GM15510 (cell line): ENCODE measurements around the gene STPG2.

Experiments used
- POLR2A ChIP-seq: IDR thresholded peaks from 3 replicates; pipeline ENCODE4 v1.6.1; 2011; ENCODE audit warnings: borderline replicate concordance; ENCODE audit not compliant: insufficient read length; ENCODE audit errors: extremely low read depth

Gene STPG2

GRCh38 chr4:98113012-98113411, 30.3 kb downstream of the STPG2 start:
- no peak for TF ChIP-seq POLR2A

- no peak for TF ChIP-seq POLR2A
These were observed 32.3 kb downstream of the STPG2 start for GRCh38 chr4:98110929-98111328.

- no peak for TF ChIP-seq POLR2A
These were observed 33.1 kb downstream of the STPG2 start for GRCh38 chr4:98110214-98110613.

- no peak for TF ChIP-seq POLR2A
These were observed 40.6 kb downstream of the STPG2 start for GRCh38 chr4:98102660-98103059.

- no peak for TF ChIP-seq POLR2A
These were observed 41.3 kb downstream of the STPG2 start for GRCh38 chr4:98101988-98102387.

- TF ChIP-seq POLR2A: no peak
These were observed 44.5 kb downstream of the STPG2 start for GRCh38 chr4:98098764-98099163.

GRCh38 chr4:98094118-98094517, 49.2 kb downstream of the STPG2 start:
- TF ChIP-seq POLR2A: no peak

GRCh38 chr4:98093662-98094061, 49.6 kb downstream of the STPG2 start:
- TF ChIP-seq POLR2A: no peak

GRCh38 chr4:98092833-98093439, 50.3 kb downstream of the STPG2 start:
- TF ChIP-seq POLR2A: no peak

GRCh38 chr4:98081936-98082335, 61.3 kb downstream of the STPG2 start:
- TF ChIP-seq POLR2A: no peak

- TF ChIP-seq POLR2A: no peak
These were observed 74.8 kb downstream of the STPG2 start for GRCh38 chr4:98068495-98068894.

- no peak for TF ChIP-seq POLR2A
These were observed 87.3 kb downstream of the STPG2 start for GRCh38 chr4:98055800-98056501.

GRCh38 chr4:98046665-98047064, 96.6 kb downstream of the STPG2 start:
- TF ChIP-seq POLR2A: no peak

- no peak for TF ChIP-seq POLR2A
These were observed 113.2 kb downstream of the STPG2 start for GRCh38 chr4:98030059-98030458.

GRCh38 chr4:98027827-98028226, 115.4 kb downstream of the STPG2 start:
- TF ChIP-seq POLR2A: no peak

- no peak for TF ChIP-seq POLR2A
These were observed 116.9 kb downstream of the STPG2 start for GRCh38 chr4:98026362-98026761.
